HG03457 (cell line): Measurements from ENCODE around the gene NEDD4L.

Experiments
- ATAC-seq: cut with Tn5 transposase; IDR thresholded peaks from one replicate; pipeline ENCODE4 v1.9.1; 2021; ENCODE audit warnings: moderate number of reproducible peaks; ENCODE audit not compliant: unreplicated experiment

NEDD4L gene

GRCh38 chr18:58308463-58308862, 264.4 kb downstream of the NEDD4L start:
- ATAC-seq: no peak

- no peak for ATAC-seq
Observed at GRCh38 chr18:58309099-58309498, 265.1 kb downstream of the NEDD4L start.

- ATAC-seq: no peak
Observed at GRCh38 chr18:58309610-58310239, 265.7 kb downstream of the NEDD4L start.

GRCh38 chr18:58310517-58310916, 266.5 kb downstream of the NEDD4L start:
- no peak for ATAC-seq

DNA sequence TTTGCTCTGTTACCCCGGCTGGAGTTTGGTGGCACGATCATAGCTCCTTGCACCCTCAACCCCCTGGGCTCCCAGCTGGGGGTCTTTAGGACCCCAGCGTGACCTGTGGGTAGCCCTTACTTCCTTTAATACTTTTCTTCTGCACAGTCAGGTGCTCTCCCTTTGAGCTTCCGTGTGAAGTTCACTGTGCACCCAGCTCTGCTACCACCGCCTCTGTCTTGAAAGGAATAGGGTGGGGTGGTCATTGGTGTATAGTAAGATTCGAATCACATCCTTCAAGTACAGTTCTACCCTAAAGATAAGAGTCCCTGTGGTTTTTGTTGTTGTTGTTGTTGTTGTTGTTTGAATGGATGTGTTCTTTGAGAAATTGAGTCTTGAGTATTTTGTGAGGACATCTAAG, 267.4 kb downstream of the NEDD4L start:
- ATAC-seq: no peak

GRCh38 chr18:58313491-58314032, 269.5 kb downstream of the NEDD4L start:
- ATAC-seq: no peak

DNA sequence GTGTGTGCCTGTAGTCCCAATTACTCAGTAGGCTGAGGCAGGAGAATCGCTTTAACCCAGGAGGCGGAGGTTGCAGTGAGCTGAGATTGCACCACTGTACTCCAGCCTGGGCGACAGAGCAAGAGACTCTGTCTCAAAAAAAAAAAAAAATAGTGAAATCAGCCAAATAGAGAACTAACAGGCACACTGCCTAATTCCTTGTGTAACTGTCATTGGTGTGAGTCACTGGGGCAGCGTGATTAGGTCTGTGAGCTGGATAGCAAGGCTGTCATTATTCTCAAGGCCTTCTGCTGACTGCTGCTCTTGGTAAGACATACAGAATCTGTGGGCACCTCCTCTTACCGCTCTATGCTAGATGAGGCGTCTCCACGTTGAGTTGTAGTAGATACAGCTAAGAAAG, 270.3 kb downstream of the NEDD4L start:
- no peak for ATAC-seq

DNA sequence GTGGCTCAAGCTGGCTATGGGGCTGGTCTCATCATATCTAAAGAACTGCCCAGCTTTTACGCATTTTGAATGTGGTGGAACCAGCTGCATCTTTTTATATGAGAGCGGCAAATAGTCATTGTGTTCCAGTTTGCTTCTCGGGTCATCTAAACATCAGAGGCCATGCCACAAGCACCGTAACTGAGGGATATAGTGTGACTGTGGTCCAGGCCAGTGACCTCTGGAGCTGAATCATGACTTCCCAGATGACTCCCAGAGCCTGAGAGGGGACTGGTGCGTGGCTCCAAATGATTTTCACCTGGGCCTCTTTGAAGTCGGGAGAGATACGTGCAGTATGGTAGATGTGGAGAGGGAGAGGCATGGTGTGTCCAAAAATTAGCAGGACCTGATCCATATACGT, 271.0 kb downstream of the NEDD4L start:
- ATAC-seq: no peak

DNA sequence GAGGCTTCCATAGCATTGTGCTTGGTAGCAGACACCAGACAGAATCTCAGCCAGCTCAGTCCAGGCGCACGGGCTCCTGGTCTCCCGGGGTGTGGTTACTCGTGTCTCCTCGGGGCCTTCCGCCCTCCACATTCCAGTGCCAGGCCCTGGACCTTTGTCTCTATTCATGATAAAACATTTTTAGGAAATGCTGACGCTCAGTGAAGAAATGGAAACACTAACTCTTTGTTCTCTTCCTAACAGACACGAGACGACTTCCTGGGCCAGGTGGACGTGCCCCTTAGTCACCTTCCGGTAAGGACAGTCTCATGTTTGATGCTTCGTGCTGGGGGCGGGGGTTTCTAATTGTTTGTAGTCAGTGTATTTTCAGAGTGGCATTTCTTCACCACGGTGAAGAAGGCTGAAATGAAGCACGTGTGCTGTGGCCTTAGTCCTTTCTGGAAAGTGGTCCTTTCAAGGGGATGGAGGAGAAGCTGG, 271.8 kb downstream of the NEDD4L start:
- ATAC-seq: no peak

DNA sequence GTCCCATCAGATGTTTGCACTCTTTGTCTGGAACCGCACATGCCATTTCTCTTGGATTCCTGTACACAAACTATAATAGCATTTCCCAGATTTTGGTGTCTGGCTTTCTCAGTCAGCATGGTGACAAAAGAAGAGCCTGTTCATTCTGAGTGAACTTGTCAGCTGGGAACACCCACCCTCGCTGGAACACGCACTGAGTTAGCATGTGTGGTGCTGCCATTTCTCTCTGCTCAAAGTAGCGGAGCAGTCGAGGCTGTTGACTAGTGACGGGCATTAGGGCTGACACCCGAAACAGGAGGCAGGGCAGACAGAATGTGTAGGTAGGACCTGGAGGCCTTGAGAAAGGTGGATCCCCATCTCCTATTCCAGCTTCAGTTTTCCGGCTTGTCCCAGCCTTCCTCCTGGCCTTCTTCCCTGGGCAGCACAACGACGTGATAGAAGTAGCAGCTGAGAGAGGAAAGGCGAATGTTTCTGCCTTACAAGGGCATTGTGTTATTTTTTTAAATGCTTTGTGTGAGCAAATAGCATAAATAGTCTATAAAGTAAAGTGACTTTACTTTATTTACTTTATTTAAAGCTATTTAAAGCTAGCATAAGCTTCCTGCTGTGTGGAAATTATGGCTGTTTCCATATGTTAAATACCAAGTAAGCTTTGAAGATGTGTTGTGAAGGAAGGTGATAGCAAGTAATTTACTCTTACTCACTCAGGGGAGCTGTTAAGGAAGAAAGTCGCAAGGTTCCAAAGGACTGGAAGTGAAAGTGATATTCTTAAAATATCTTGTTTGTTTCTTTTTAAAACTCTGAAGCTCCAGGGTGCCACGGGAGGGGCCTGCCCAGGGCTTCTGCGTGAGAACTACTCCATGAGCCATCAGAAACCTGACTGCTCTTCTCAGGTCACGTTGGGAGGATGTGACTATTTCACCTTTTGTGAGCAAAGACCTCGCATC, 272.6 kb downstream of the NEDD4L start:
- ATAC-seq: no peak

GRCh38 chr18:58319719-58320118, 275.7 kb downstream of the NEDD4L start:
- no peak for ATAC-seq

DNA sequence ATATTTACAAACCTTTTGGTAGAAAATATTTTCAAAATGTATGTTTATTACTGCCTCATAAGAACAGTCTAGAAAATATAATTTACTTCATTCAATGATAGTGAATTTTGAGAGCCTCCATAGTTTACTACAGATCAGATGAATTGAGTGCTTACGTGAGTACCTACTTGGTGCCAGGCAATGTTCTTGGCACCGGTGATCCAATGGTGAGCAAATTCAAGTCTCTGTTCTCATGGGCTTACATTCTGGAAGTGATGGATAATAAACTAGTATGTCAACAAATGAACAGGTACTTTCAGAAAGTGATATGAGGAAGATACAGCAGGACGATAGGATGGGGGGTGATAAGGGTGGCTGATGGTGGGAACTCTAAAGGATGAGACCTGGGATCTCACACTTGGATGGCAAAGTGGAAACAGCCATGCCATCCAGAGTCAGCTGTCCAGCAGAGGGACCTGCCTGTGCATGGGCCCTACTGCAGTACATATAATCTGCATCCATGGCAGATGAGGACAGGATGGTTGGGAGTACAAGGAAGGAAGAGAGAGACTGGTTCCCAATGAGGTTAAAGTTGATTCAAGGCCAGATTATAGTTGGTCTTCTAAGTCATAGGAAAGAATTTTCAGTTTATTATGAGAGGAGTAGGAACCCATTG, 277.0 kb downstream of the NEDD4L start:
- ATAC-seq: no peak

DNA sequence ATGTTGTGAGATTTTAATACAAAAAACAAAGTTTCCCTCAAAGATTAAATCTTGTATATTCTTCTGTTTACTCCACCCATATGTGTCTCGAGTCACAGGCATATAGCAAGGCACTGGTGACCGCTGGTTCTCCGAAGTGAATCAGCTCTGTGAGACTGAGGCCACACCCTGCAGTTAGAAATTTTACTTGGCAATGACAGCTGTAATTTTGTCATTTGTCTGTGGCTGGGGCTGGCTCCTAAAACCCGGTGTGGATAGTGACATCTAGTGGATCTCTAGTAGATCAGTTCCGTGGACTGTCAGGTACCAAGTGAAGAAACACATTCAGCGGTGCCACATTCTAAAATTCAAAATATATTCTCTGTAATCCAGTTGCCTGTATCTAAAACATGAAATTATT, 278.0 kb downstream of the NEDD4L start:
- no peak for ATAC-seq

- ATAC-seq: no peak
Observed at GRCh38 chr18:58322464-58322863, 278.4 kb downstream of the NEDD4L start.

GRCh38 chr18:58323866-58324762, 280.1 kb downstream of the NEDD4L start:
- ATAC-seq: no peak

- no peak for ATAC-seq
Observed at GRCh38 chr18:58324824-58325480, 280.9 kb downstream of the NEDD4L start.

GRCh38 chr18:58325494-58325893, 281.5 kb downstream of the NEDD4L start:
- no peak for ATAC-seq

DNA sequence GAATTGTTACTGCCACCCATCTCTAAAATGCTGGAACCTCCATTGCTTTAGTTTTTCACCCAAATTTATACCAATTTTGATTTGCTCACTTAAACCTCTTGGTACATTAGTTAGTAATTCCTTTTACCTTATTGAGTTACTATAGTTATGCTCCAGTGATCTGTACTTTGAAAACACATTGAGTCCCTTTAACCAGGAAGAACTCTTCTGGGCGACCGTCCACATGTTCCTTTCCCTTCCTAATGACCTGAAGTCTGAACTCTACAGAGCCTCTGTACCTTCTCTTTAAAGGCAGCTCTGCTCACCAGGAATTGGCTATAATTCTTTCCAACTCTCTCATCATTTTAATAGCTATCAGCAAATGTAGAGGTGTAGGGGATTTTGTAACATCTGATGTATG, 290.0 kb downstream of the NEDD4L start:
- ATAC-seq: no peak

DNA sequence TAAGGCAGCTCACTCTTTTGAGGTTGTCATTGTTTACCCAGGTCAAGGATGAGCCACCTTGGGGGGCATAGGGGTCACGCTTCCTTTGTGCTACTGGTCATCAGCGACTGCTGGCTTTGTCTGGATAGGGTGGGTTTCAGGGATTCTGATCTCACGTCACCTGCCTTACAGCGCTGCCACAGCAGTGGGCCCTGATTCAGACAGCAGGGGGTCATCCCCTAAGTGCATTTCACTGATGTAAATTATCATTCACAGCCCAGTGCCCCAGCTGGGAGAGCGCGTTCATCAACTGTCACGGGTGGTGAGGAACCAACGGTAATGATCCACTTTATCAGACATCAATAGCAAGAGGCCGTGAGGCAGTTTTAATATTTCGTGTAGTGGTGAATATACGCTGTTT, 291.2 kb downstream of the NEDD4L start:
- no peak for ATAC-seq

- ATAC-seq: no peak
Observed at GRCh38 chr18:58335821-58336220, 291.8 kb downstream of the NEDD4L start.
